HG03175 (cell line): ENCODE measurements around the gene RNU6-7.

Experiments
- ATAC-seq: cut with Tn5 transposase; IDR thresholded peaks from one replicate; pipeline ENCODE4 v1.9.1; 2021; ENCODE audit warnings: mild to moderate bottlenecking, moderate library complexity; ENCODE audit not compliant: unreplicated experiment

The RNU6-7 gene

GRCh38 chr14:32201816-32202490, at the start of gene RNU6-7:
TSS of gene RNU6-7 (plus strand) at chr14:32202045.
- no peak for ATAC-seq

GRCh38 chr14:32166029-32166428, 35.8 kb upstream of the RNU6-7 start:
- no peak for ATAC-seq

DNA sequence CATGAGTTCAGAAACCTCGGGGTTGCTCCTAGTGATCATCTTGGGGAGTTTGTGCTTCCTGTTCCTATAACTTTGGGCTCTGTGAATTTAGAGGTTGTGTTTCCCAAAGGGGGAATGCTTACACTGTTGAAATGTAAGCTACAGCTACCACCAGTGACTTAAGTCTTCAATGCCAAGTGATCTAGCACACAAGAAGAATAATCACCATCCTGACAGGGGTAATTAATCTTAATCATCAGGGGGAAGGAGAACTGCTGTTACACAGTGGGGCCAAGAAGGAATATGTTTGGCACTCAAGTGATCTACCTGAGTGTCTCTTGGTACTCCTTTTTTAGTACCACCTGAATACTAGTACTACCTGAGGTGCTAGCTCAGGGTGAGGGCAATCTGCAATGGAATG, 34.9 kb upstream of the RNU6-7 start:
- no peak for ATAC-seq

GRCh38 chr14:32167907-32168306, 33.9 kb upstream of the RNU6-7 start:
- ATAC-seq: no peak

GRCh38 chr14:32169191-32169590, 32.7 kb upstream of the RNU6-7 start:
- no peak for ATAC-seq

DNA sequence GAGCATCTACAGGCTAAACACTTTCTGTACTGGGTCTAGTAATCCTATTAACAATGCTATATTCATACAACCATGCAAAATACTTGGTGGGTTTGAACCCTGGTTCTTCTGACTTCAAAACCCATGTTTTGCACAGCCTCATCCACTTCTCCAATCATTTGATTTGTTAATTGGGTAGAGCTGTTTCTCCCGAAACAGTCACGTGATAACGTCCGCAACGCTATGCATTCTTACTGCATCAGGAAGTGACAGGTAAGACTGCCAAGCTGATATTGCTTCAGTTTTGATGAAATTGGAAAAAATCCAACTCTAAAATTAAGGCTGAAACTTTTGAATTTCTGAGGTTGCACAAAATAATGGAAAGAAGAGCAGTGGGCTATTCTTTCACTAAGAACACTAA, 30.4 kb upstream of the RNU6-7 start:
- no peak for ATAC-seq

DNA sequence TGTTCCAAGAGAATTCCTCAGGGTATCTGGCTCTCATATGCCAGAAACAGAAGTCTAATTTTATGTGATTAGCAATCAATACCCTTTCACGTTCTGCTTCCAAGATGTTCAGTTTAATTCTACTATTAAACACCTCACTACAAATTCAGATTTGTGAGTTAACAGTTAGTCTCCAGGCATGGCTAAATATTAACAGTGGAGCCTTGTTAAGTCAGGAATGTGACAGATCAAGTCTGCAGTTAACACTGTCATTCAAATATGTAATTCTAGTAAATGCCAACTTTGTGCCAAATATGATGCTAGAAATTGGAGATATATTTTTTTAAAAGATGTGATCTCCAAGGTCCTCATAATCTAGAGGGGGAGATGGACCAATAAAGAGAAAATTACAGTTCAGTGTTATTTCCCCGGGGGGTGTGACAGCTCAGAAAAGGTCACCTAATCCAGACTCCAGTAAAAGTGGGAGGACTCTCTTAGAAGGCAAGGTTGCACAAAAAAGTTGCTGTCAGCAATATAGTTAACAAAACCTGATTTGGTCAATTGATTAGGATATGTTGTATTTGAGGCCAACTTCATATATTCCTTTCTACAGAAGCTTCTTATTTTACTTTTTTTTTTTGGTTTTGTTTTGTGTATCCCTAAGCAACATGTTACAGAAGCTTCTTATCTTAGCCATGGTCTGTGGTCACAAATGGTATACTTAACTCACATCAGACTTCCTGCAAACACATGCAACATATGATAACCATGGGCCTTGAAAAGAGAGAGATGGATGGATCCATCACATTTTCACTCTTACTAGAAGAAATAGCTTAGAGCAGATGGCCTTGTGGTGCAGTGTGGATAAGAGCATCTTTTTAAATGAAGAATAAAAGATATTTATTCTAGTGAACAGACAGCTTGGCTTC, 18.4 kb upstream of the RNU6-7 start:
- no peak for ATAC-seq

- ATAC-seq: no peak
Measured at GRCh38 chr14:32185097-32185496, 16.7 kb upstream of the RNU6-7 start.

DNA sequence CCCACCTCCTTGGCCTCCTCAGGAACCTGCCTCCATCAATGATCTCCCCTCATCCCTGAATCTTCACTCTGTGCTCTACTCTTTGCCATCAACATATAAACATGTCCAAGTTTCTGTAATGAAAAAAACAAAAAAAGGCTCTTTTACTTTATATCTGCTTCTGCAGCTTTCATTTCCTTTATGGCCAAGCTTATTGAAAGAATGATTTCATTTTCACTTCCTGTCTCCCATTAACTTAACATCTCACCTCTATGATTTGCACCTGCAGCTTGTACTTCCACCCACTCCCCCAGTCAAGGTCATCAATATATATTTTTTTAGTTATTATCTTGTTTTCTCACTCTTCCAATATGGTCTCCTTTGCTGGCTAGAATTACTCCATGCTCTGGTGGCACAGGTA, 15.6 kb upstream of the RNU6-7 start:
- ATAC-seq: peak; percentile 81

GRCh38 chr14:32189811-32190210, 12.0 kb upstream of the RNU6-7 start:
- no peak for ATAC-seq

GRCh38 chr14:32190673-32191072, 11.2 kb upstream of the RNU6-7 start:
- no peak for ATAC-seq

DNA sequence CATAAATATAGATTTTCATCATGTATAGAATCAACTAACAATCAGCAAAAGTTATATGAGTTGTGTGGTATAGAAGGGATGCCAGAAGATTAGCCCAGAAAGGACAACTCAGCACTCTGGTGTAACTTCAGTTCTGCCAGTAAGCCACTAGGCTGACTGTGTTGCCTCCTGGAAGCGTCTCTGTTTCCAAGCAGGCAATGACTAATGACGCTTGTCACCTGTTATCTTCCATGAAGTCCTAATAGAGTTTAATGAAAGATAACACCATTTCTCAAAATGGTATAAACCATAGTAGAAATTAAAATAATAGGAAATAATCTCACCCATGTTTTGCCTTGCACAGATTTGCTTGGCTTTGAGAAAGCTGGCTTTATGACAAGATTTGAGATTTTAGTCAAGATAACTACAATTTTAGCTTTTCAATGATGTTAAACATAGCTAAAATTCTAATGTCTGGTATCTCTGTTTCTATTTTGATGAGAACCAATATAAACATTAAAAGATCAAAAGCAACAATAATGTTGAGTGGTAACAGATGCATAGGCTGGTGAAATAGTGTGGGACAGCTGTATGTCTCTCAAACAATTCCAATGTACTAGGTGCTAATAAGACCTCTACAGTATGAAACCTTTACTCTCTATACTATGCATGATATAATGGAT, 9.0 kb upstream of the RNU6-7 start:
- ATAC-seq: no peak

DNA sequence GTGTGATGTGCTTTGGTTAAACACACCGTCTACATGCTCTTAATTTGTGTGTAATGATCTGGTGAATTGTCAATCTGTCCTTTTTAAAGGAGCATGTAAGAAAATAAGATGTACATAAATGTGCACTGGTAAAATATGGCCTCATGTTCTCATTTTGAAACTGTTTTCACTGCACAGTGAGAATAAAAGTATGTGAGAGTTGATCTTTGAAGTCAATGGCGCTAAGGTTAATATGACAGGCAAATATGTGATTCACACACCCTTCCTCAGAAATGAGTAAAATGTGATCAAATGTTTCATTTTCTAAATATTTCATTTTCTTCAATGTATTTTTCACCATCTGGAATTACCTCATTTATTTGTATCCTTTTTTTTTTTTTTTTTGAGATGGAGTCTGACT, 8.3 kb upstream of the RNU6-7 start:
- ATAC-seq: no peak

GRCh38 chr14:32195636-32196035, 6.2 kb upstream of the RNU6-7 start:
- ATAC-seq: no peak

DNA sequence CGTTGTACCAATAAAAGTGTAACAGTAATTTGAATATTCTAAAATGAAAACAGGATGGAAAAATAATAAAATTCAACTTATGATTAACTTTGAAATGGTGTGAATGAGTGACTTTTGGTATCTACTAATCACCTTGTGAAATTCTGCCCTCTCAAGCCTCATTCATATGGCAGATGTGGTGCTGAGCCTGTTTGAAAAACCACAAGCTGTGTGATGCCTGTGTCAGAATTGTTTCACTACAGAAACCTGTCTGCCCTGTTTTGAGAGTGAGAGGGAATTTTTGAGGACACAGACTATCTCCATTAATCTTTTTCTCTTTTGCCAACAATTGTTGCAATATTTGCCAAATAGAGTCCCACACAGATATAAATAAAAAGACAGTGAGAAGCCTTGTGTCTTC, 3.9 kb upstream of the RNU6-7 start:
- ATAC-seq: peak; percentile 38

- ATAC-seq: peak; percentile 31
Measured at GRCh38 chr14:32200368-32201192, 1.3 kb upstream of the RNU6-7 start.

DNA sequence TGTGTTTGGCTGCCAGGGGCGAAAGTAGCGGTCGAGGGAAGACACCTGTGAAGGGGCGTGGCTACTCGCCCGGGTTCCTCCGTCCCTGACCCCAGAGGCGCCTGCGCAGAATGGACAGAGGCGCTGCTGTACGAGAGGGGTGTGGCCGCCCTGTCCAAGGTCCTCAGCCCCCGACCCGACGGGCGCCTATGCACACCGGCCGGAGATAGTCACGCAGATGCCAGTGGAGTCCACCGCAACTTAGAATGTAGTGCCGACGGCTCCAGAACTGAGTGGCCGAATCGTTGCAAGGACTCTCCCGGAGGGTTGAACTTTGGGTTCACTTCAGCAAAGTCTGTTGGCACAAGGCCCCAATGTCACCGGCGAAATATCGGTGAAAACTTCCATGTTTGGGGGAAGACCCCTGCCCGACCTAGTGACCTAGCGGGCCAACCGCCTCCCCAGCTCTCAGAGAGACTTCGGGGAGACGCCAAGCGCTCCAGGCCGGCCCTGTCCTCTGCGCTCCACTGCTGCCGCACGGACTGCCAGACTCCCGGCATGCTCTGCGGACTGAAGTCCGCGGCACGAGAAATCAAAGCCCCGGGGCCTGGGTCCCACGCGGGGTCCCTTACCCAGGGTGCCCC, 541 bp upstream of the RNU6-7 start:
- peak; percentile 60 for ATAC-seq

DNA sequence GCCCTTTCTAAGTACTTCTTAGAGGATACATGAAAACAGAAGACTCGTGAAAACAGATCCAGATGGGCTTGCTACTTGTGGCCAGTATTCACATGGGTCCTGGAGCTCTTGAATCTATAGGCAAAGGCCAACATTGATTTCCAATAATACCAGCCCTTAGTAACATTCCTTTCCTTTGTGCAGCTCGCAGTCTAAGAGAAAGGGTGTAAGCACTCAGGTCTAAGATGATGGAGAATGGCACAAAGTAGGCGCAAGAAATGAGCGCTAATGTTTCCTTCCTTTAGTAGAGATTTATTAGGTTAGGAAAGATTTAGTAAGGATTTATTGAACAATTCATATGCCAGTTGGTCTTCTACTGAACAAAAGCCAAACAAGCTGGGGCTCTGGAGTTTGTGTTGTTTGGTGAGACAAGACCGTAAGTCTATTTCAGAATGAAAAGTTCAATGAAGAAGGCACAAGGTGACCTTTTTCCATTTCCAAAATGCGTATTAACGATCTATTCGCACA, 699 bp downstream of the RNU6-7 start:
- no peak for ATAC-seq

DNA sequence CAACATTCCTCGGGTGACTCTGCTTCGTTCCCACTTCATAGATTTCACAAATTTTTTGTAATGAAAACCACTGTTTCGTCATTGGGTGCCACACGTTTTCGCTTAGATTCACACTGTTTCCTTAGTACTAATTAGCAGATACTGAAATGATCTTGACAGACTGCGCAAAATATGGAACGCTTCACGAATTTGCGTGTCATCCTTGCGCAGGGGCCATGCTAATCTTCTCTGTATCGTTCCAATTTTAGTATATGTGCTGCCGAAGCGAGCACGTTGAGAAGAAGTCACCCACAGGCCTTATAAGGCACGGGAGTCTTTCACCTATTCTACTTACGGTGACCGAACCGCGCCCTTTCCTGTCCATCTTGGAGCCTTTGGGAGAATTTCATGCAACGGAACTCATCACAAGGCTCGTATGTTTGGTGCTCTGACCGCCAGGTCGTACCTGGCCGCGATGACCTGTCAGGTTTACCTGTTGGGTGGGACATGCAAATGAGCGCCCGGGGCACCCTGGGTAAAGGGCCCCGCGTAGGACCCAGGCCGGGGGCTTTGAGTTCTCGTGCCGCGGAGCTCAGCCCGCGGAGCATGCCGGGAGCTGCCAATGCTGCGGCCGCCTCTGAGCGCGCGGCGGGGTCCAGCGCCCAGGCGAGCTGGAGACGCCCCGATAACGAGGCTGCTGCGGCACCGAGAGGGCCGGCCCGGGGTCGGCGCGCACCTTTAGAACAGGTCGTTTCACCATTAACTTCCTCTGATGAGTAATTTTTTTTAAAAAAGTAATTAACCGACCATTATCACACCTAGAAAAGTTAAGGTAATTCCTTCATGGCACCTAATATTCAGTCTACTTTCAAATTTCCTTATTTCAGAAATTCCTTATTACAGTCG, 1.4 kb downstream of the RNU6-7 start, which contains the start of gene RNU6-8:
Gene RNU6-8, minus strand, starts transcription at position 272 of the 885 bp plus-strand sequence.
- peak; percentile 57 for ATAC-seq
